Neural cell (in vitro differentiated cells): ENCODE measurements around the gene TJP1. TPM values are rescaled to one million over a fixed set of nuclear protein-coding genes. Genes with fewer than 3 reads are reported as not detected.

ENCODE experiments used
- H2AFZ ChIP-seq: fragments of 200-600, 300-800 bp; sonication (generic), shearing (Covaris generic); 2 replicates; pipeline ENCODE4 v1.6.0; 2014; ENCODE audit warnings: low read depth, mild to moderate bottlenecking, antibody characterized with exemption, low read length, moderate library complexity
- H3F3A ChIP-seq: fragments of 200-600 bp; shearing (Covaris generic); 2 replicates; pipeline ENCODE4 v1.6.1; 2016; ENCODE audit warnings: mild to moderate bottlenecking, moderate library complexity, mixed read lengths, antibody characterized with exemption, low read length; ENCODE audit not compliant: insufficient read depth, poor library complexity, severe bottlenecking
- H3K27ac ChIP-seq: fragments of 200-600, 300-800 bp; sonication (generic), shearing (Covaris generic); 2 replicates; pipeline ENCODE4 v1.5.1; 2014; ENCODE audit warnings: mild to moderate bottlenecking, low read length, moderate library complexity
- H3K27me3 ChIP-seq: fragments of 300-800, 200-600 bp; sonication (generic), shearing (Covaris generic); 2 replicates; pipeline ENCODE4 v1.6.0; 2014; ENCODE audit warnings: mild to moderate bottlenecking, low read depth, low read length, moderate library complexity; ENCODE audit not compliant: insufficient read depth
- H3K36me3 ChIP-seq: fragments of 300-800, 200-600 bp; sonication (generic), shearing (Covaris generic); 2 replicates; pipeline ENCODE4 v1.5.1; 2014; ENCODE audit warnings: mild to moderate bottlenecking, antibody characterized with exemption, low read length, moderate library complexity; ENCODE audit not compliant: insufficient read depth
- H3K4me2 ChIP-seq: fragments of 300-800, 200-600 bp; sonication (generic), shearing (Covaris generic); 2 replicates; pipeline ENCODE4 v1.6.0; 2014; ENCODE audit warnings: mild to moderate bottlenecking, low read length
- H3K4me3 ChIP-seq: fragments of 300-800, 200-600 bp; sonication (generic), shearing (Covaris generic); 2 replicates; pipeline ENCODE4 v1.5.1; 2014; ENCODE audit warnings: mild to moderate bottlenecking, low read length, moderate library complexity
- H3K79me2 ChIP-seq: fragments of 200-600 bp; shearing (Covaris generic); replicated peaks from 2 replicates; pipeline ENCODE4 v1.6.0; 2014; ENCODE audit warnings: mild to moderate bottlenecking, low read length, moderate library complexity; ENCODE audit not compliant: insufficient read depth
- H3K9ac ChIP-seq: fragments of 300-800, 200-600 bp; sonication (generic), shearing (Covaris generic); 2 replicates; pipeline ENCODE4 v1.6.1; 2016; ENCODE audit warnings: mild to moderate bottlenecking, low read length, mixed read lengths
- H3K9me2 ChIP-seq: fragments of 200-600 bp; shearing (Covaris generic); 2 replicates; pipeline ENCODE4 v1.6.1; 2016; ENCODE audit warnings: mild to moderate bottlenecking, low read length, mixed read lengths; ENCODE audit not compliant: insufficient read depth
- H3K9me3 ChIP-seq: fragments of 200-600, 300-800 bp; sonication (generic), shearing (Covaris generic); 2 replicates; pipeline ENCODE4 v1.6.1; 2016; ENCODE audit warnings: mild to moderate bottlenecking, mixed run types, low read length, moderate library complexity, mixed read lengths
- H4K20me1 ChIP-seq: fragments of 200-600 bp; shearing (Covaris generic); 2 replicates; pipeline ENCODE4 v1.6.1; 2016; ENCODE audit warnings: mild to moderate bottlenecking, mixed run types; ENCODE audit not compliant: insufficient read depth
- EP300 ChIP-seq: fragments of 450-650 bp; conservative IDR thresholded peaks from 2 replicates; pipeline ENCODE4 v1.6.1; 2014; ENCODE audit warnings: antibody characterized with exemption, mild to moderate bottlenecking, moderate library complexity; ENCODE audit not compliant: poor library complexity, severe bottlenecking
- EZH2 ChIP-seq: fragments of 200-600, 300-800 bp; shearing (Covaris generic), sonication (generic); IDR thresholded peaks from 2 replicates; pipeline ENCODE4 v1.6.1; 2014; ENCODE audit warnings: antibody characterized with exemption, low read length, borderline replicate concordance, mild to moderate bottlenecking; ENCODE audit not compliant: insufficient read depth, poor library complexity, severe bottlenecking
- MXI1 ChIP-seq: fragments of 450-650 bp; conservative IDR thresholded peaks from 2 replicates; pipeline ENCODE4 v1.6.1; 2014; ENCODE audit warnings: antibody characterized with exemption, mild to moderate bottlenecking; ENCODE audit not compliant: poor library complexity, severe bottlenecking
- POLR2AphosphoS5 ChIP-seq: IDR thresholded peaks from 2 replicates; pipeline ENCODE4 v1.6.1; 2012
- RAD21 ChIP-seq: fragments of 450-650 bp; conservative IDR thresholded peaks from 2 replicates; pipeline ENCODE4 v1.6.1; 2014; ENCODE audit warnings: antibody characterized with exemption, mild to moderate bottlenecking, moderate library complexity
- REST ChIP-seq: IDR thresholded peaks from 2 replicates; pipeline ENCODE4 v1.6.1; 2012; ENCODE audit warnings: borderline replicate concordance
- SMC3 ChIP-seq: fragments of 450-650 bp; conservative IDR thresholded peaks from 2 replicates; pipeline ENCODE4 v1.6.1; 2014; ENCODE audit warnings: antibody characterized with exemption, mild to moderate bottlenecking, moderate library complexity; ENCODE audit not compliant: poor library complexity
- TAF1 ChIP-seq: IDR thresholded peaks from 2 replicates; pipeline ENCODE4 v1.6.1; 2012; ENCODE audit warnings: low read depth
- polyA minus RNA-seq: library from RNA; depleted of rRNA, polyadenylated mRNA; stranded (reverse); fragments of >200 nt; gene quantifications from 2 replicates; pipeline ENCODE4 v1.2.3, GENCODE V29; 2014
- polyA plus RNA-seq: library from polyadenylated mRNA; depleted of rRNA; stranded (reverse); fragments of >200 nt; gene quantifications from 2 replicates; pipeline ENCODE4 v1.2.3, GENCODE V29; 2014
- TF ChIP-seq, protein P1 (sequence below): fragments of 450-650 bp; IDR thresholded peaks from 2 replicates; pipeline ENCODE4 v1.5.1; 2014; ENCODE audit warnings: antibody characterized with exemption, mild to moderate bottlenecking, moderate library complexity; ENCODE audit not compliant: poor library complexity, severe bottlenecking

Gene TJP1
- polyA plus RNA-seq (4.1 and 6.2 TPM in 2 replicates), polyA minus RNA-seq (14.9 and 18.3 TPM in 2 replicates)

DNA sequence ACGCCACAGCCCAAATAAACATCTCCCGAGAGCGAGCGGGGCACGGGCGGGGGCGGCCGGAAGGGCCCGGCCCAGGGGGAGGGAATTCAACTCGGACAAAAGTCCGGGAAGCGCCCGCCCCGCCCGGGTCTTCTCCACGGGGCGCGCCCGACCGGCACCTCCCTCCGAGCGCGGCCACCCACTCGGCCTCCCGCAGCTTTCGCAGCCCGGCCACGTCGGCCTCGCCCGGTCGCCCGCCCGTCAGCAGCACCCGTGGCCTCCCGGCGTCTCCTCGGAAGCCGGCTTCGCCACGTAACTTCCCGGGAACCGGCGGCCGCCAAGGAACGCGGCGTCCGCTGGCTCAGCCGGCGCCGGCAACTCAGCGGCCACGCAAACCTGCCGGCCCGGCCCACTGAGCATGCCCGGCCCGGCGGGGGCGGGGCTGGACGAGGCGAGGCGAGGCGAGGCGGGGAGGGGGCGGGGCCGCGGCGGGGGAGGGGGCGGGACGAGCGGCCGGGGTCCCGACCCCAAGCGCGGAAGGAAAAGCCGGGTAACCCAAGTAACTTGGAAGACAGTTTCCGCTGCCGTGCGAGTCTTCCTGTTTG is at the start of gene TJP1:
TJP1 (minus strand) TSS at position 369 of the 584 bp plus-strand sequence. CDS start 440 bp downstream, outside the sequence.
- no peak for TF ChIP-seq RAD21
- peak; percentile 22 for TF ChIP-seq POLR2AphosphoS5
- peak within 1 kb of the TSS; percentile 84 for H3K4me3 ChIP-seq
- H3K9me3 ChIP-seq: no peaks in the 10 kb centered on the region
- no peaks in the 10 kb centered on the region for H4K20me1 ChIP-seq
- H3K27ac ChIP-seq: no peak within 1 kb of the TSS
- peak within 1 kb of the TSS; percentile 44 for H2AFZ ChIP-seq
- H3K9ac ChIP-seq: peak within 1 kb of the TSS; percentile 53
- peaks cover 4% of the 10 kb centered on the region for H3F3A ChIP-seq
- H3K4me2 ChIP-seq: peak within 1 kb of the TSS; percentile 74
- H3K79me2 ChIP-seq: peaks cover 37% of the 10 kb centered on the region
- no peaks in the 10 kb centered on the region for H3K9me2 ChIP-seq
- H3K36me3 ChIP-seq: no peaks in the 10 kb centered on the region
- no peaks in the 10 kb centered on the region for H3K27me3 ChIP-seq

GRCh38 chr15:29871401-29871800 is 49.1 kb upstream of the TJP1 start:
- TF ChIP-seq EZH2: no peak
- TF ChIP-seq, protein P1, sequence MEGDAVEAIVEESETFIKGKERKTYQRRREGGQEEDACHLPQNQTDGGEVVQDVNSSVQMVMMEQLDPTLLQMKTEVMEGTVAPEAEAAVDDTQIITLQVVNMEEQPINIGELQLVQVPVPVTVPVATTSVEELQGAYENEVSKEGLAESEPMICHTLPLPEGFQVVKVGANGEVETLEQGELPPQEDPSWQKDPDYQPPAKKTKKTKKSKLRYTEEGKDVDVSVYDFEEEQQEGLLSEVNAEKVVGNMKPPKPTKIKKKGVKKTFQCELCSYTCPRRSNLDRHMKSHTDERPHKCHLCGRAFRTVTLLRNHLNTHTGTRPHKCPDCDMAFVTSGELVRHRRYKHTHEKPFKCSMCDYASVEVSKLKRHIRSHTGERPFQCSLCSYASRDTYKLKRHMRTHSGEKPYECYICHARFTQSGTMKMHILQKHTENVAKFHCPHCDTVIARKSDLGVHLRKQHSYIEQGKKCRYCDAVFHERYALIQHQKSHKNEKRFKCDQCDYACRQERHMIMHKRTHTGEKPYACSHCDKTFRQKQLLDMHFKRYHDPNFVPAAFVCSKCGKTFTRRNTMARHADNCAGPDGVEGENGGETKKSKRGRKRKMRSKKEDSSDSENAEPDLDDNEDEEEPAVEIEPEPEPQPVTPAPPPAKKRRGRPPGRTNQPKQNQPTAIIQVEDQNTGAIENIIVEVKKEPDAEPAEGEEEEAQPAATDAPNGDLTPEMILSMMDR: no peak
- TF ChIP-seq MXI1: no peak
- no peak for TF ChIP-seq RAD21
- TF ChIP-seq REST: no peak
- TF ChIP-seq EP300: no peak
- TF ChIP-seq POLR2AphosphoS5: no peak
- no peak for TF ChIP-seq TAF1
- TF ChIP-seq SMC3: no peak
- Histone ChIP-seq H2AFZ (no peak overlapping the region), H4K20me1 (no peaks in the 10 kb centered on the region), H3K9me3 (no peaks in the 10 kb centered on the region), H3K4me3 (no peak overlapping the region), H3F3A (no peaks in the 10 kb centered on the region), H3K27ac (no peak overlapping the region), H3K9ac (no peak overlapping the region), H3K27me3 (no peaks in the 10 kb centered on the region), H3K36me3 (no peaks in the 10 kb centered on the region), H3K9me2 (no peaks in the 10 kb centered on the region), H3K79me2 (no peaks in the 10 kb centered on the region), H3K4me2 (no peak overlapping the region)
